NOMO-1 treated with dmso at 0.1 percent for 144 hours (cell line): Measurements from ENCODE around the gene PMPCA.

Experiments used
- DNase-seq: peaks from one replicate; lab custom pipeline; 2025; ENCODE audit not compliant: unreplicated experiment; lab: John Stamatoyannopoulos, UW

Gene PMPCA

DNA sequence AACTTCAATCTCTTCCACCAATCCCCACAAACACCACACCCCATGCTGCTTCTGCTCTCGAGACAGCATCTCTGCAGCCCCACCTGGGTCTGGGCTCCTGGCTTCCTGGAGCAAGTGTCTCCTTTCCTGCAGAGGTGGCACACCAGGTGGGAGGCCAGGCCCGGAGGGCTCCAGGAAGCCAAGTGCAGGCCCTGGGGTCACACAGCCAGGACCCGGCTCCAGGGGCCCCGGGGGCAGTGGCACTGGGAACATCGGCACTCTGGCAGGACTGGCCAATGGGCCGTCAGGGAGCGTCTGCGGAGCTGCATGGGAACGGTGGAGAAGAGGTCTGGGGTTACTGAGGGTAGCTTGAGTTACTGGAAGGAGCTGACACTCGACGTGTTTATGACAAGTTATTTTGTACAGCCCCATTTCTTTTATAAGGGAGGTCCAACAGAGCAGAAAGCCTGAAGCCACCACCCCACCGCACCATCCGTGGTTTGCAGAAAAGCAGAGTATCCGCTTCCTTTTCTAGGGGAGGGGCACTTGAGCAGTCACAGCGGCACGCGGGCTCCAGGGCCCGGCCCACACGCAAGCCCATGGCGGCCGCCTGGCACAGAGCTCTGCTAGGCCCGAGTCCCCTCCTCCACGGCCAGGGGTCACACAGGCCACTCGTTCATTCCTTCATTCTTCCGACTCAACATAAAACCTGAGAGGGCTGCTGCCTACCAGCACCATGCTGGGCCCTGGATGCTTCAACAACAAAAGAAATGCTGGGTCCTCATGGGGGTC, 43.8 kb downstream of the PMPCA start:
- DNase-seq = no peak

DNA sequence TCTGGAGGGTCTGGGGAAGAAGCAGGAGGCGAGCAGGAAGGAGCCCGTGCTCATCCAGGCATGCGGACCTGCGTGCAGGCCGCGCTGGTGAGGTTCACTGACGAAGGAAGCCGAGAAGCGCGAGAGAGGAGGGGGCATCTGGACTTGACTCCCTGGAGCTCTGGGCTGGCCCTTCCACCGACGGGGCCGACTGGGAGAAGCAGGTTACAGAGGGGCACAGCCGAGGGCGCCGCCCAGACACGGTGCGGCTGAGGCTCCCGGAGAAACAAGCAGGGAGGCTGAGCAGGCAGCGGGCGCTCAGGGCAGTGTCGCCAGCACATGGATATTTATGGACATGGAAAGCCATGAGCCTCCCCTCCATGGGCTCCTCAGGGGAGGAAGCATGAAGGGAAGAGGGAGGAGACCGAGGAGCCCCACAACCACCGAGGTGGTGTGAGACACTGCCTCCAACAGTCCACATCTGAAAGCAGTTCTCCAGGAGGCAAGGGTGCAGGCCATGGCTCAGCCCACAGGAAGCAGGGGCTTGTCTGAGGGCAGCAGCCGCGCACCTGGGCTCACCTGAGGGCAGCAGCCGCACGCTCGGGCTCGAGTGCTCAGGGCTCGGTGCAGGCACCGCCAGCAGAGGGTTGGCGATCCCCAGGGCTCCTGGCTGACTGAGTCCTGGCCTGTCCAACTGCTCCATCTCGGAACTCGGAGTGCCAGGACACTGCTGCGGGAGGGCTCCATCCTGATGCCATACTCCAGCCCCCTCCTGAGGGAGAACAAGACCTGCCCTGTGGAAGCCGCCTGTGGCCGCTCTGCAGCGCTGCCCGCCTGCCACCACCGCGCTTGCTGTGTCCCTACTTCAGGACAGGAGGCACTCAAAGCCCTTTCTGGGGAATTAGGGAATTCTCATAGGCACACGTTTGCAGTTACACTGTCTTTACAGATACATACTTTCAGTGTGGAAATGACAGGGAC, 44.9 kb downstream of the PMPCA start:
- no peak for DNase-seq

DNA sequence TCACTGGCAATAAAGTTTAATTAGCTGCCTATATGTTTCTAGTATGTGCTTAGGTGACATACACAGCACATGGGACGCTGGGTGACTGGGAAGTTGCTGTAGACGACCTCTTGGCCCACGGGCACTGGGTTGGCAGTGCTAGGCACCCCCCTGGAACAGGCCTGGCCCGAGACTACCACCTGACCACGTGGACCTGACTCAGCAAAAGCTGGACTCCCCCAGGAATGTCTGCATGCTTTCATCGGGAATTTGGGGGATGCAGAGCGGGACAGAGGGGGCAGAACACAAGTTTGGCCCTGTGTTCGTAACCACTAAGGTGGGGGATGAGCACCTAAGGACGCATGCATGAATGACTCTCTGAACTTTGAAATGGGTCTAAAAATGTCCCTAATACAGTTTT, 45.8 kb downstream of the PMPCA start:
- DNase-seq = no peak

DNA sequence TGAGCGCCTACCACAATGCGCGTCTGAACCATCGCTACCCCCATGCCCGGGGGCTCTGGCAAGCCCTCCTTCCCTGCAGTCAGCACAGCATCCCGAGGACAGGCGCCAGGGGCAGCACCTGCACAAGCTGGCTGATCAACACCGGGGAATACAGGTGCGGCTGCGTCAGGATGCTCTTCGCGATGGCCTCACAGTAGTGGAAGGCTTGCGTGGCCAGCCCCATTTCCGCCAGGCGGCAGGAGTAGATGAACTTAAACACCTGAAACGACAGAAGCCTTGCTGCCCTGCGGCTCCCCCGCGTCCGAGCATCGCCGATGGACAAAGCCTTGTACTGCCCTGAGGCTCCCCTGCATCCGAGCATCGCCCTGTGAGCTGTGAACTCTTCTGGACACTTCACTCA, 46.9 kb downstream of the PMPCA start:
- no peak for DNase-seq

DNA sequence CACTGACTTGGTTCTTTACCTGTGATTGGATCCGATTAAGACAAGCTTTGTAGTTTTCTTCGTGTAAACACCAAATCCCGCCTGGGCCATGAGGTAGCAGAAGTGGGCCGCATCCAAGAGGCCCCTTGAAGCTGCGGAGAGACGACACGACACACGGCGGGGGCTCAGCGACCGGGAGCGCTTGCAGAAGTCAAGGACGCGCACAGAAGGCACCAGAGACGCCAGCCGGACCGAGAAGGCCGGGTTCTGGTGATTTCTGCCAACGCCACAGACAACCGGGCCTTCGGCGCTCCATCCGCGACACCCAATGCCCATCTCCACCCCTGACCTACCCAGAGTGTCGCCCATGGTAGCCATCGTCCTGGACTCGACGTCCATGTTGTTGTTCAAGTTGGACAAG, 49.0 kb downstream of the PMPCA start:
- no peak for DNase-seq

DNA sequence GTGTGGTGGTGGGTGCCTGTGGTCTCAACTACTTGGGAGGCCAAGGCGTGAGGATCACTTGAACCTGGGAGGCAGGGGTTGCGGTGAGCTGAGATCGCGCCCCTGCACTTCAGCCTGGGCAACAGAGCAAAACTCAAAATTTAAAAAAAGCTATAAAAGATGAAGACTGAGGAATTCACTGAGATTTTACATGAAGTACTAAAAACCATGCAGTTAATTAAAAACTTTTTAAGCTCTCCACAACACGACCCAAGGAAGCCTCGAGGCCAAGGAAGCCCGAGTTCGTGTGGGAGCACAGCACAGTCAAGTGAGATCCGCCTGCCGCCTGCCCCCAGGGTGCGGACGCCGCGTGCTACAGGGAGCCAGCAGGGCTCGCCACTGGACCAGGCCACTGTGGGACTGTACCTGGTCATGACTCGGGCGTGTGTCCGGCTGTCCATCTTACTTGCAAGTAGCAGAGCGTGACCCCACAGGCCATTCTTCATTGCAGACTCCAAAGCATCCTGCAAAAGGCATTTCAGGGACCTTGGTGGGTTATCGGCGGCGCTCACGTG, 50.4 kb downstream of the PMPCA start:
- no peak for DNase-seq

DNA sequence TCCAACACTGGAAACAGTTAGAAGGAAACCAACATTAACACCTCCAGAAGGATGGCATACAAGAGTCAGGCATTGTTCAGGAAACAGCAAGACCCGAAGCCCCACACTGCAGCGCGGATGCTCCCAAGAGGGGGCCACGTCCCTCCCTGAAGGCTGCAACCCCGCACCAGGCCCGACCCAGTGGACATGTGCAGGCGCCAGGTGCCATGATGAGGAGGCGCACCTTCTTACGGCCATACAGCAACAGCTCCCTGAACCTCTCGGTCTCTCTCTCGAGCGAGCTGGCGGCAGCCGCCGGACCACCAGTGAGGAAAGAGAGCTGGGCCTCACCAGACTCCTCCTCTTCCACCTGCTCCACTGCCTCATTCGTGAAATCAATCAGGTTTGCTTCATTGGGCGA, 52.2 kb downstream of the PMPCA start:
- DNase-seq = no peak

DNA sequence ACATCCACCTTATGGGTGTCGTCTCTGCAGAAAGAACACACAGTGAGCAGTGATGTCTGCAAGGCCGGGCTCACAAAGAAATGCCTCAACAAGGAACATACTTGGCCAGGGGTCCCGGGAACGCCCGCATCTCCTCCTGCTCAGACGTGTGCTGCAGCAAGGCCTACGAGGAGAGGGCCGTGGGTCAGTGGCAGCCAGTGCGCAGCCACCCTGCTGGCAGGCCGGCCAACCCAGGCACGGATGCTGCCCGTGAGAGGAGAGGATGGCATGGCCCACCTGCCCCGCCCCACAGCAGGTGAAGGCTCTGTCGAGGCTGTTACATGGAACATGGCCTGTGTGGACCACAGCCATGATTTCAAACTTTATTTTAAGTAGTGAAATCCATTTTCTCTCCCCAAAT, 53.1 kb downstream of the PMPCA start:
- no peak for DNase-seq

DNA sequence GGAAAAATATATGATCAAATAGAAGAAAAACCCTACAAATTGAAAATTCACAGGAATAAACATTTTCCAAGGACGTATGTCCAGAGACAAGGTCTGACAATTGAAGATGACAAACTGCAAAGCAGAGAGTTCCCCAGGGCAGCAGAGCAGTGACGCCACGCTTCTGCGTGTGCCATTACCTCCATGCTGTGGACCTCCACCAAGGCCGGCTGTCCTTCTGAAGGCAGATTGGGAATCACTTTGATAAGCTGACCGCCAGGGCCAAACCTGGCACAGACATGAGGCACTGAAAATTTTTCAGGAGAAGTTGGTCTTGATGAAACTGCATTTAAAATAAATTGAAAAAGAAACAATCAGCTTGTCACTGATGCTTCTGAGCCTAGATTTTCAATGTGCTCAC, 53.8 kb downstream of the PMPCA start:
- DNase-seq = no peak

DNA sequence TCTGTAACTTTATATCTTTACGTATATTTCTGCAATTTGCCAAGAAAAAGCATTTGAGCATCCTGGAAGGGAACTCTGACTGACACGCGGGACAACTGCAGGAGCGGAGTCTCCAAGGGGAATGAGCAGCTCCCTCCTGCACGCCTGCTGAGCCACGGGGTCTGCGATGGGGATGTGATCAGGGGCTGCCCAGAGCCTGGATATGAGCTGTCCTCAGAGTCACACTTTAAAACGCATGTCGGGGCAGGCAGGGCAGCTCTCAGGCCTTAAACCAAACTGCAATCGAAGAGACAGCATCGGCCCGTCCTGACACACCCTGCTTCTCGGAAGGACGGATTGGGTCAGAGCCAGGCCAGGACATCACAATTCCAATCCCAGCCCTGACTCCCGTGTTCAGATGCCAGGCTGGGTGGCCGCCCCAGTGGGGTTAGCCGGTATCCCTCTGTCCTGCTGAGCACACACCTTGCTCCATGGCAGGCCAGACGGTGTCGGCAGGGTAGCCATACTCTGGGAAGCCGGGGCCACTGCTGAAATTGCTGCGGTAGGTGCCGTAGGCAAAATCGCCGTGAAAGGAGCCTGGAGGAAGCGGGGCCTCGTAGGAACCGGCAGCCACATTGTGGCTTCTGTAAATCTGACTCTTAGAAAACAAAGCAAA, 55.2 kb downstream of the PMPCA start:
- DNase-seq = no peak

DNA sequence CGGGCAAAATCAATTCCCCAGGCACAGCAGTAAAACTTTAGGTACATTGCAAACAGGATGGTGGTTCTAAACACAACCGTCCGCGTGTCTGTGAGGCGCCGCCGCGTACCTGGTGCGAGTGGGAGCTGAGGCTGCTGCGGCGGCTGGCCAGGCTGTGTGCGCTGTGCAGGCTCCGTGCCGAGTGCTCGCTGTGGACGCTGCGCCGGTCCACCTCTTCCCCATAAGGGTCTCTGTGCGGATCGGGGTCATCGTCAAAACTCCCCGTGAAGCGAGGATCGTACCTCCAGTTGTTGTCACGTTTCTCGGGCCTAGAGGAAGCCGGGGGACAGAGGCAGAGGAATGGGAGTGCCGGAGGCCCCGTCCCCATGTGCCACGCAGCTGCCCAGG, 55.7 kb downstream of the PMPCA start:
- no peak for DNase-seq

DNA sequence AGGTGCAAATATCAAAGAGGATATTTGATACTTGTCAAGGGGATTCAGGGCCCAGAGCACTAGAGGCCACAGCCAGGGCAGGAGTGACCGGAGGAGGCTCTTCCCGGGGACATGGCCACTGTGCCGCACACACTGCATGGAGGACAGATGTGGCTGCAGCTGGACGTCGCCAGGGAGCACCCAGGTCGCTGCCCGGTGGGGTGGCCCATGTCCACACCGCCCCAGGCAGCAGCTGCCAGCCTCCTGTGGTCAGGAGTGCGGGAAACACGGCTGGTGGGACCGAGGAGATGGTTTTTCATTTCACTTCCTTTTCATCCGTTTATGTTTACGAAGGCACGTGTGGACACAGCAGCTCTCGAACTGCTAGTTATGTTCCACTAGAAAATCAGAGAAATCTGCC, 57.3 kb downstream of the PMPCA start:
- no peak for DNase-seq

DNA sequence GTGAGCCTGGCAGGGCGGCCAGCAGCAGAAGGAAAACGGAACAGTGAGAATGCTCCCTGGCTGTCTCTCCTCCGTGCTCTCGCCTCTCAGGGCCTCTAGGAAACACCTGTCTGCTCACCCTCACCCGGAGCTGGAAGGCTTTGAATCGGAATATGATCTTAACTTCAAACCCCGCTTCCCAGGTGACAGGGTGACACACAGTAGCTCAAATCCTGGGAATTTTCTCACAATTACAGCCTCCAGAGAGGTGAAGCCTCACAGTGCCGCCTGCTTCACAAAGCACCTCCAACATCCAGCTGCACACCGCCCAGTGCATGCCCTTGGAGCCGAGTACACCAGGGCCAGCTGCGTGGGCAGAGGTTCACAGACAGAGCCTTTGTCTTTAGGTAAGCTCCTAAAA, 59.9 kb downstream of the PMPCA start:
- DNase-seq = no peak

DNA sequence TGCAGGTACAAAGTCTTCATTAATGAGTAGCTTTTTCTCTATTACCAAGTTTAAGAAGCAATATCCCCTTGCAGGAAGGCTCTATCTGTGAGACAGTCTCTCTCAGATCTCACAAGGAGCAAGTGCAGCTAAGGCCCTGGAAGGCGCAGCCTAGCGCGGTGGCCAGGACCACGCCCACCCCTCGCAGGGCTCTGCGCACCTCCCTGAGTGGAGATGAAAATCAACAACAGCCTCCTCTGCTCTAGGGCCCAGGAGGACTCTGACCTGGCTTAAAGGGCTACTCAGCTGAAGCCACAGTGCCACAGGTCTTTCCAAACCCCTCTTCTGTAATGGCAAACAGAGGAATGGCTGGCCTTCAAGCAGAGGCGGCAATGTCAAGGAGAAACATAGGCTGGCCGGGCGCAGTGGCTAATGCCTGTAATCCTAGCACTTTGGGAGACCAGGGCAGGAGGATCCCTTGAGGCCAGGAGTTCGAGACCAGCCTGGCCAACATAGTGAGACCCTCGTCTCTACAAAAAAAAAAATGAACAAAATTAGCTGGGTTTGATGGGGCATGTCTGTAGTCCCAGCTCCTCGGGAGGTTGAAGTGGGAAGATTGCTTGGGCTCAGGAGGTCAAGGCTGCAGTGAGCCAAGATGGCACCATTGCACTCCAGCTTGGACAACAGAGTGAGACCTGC, 60.5 kb downstream of the PMPCA start:
- DNase-seq = no peak

DNA sequence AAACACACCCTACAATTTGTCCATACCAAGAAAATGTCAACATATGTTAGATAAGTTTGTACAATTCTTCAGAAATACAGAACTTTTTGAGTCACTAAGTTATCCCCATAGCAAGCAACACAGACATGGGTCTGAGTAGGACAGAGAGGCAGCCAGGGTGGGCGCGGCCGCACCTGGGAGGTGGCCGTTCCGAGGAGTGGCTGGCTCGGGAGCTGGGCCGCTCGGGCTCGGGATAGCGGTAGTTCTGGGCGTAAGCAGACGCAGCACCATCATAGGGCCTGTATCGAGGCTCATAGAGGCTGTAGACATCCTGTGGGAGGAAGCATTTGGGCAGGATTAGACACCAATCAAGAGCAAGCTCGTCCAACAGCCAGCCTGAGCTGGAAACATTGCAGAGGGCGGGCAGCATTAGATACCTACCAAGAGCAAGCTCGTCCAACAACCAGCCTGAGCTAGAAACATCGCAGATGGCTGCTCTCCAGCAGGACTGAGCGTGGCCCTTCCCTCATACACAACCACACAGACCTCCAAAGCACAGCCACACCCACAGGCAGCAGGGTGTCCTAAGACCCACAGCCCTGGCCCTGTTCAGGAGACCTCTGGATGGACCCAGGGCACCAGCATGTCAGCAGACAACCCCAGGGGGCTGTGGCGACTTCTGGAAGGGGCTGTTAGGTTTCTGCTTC, 61.5 kb downstream of the PMPCA start:
- DNase-seq = no peak

DNA sequence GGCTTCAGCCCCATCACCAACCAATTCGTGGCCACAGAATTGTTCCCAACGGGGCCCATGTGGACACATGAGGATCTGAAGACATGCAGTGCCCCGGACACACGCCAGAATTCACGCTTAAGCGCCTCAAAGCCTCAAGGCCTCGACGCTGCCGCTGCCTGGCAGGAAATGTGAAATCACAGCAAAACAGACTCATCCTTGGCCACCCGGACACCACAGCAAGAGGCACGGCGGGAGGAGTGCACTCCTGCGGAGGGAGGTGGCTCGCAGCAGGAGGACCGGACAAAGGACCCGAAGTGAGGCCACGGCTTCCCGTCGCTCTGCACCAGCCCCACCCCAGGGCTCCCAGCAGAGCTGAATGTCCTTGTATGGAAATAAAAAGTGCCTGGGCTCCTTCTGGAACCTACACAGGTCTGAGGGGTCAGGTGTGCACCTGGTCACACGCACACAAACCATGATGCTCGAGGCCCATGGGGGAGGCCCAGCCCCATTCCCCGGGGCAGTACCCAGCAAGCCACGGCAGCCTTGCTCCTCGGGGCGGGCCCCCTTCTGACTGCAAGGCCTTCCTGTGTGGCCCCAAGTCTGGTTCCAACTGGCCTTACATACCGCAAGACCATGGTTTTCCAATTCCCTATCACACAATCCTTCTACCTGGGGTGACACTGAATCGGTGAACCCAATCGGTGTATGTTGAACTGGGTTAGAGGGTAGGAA, 62.3 kb downstream of the PMPCA start:
- no peak for DNase-seq

DNA sequence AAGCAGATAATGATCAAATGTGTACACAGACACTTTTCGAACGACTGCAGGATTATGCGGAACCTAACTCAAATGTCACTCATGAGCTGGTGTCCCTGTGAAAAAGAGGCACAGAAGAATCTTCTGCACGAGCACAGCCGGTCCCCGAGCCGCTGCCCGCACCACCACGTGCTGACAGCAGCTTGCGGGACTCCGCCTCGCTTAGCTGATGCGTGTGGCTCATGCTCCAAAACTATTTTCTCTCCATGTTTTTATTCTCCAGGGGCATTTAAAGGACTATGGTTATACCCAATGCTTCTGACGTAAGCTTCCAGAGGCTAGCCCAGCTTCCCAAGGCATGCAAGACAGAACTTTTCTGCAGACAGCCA, 62.9 kb downstream of the PMPCA start:
- DNase-seq = no peak
